GM10266 (cell line): ENCODE measurements around the gene HCN3.
"Not testable (repeated sequence)": the region's sequence is repeated elsewhere in the genome, so short reads cannot be mapped to it uniquely, and the experiment has no call there.

Experiments used
- DNase-seq: peaks from one replicate; pipeline ENCODE4 v3.0.0; 2012; ENCODE audit errors: extremely low spot score
- TF ChIP-seq, protein P1 (sequence below): IDR thresholded peaks from 2 replicates; pipeline ENCODE4 v1.5.1; 2012; ENCODE audit warnings: mild to moderate bottlenecking, low read depth; ENCODE audit not compliant: control insufficient read depth, insufficient read depth; ENCODE audit errors: missing control alignments

The HCN3 gene

GRCh38 chr1:155279268-155279667 lies 2.0 kb downstream of the HCN3 start:
- no peak for DNase-seq
- TF ChIP-seq, protein P1, sequence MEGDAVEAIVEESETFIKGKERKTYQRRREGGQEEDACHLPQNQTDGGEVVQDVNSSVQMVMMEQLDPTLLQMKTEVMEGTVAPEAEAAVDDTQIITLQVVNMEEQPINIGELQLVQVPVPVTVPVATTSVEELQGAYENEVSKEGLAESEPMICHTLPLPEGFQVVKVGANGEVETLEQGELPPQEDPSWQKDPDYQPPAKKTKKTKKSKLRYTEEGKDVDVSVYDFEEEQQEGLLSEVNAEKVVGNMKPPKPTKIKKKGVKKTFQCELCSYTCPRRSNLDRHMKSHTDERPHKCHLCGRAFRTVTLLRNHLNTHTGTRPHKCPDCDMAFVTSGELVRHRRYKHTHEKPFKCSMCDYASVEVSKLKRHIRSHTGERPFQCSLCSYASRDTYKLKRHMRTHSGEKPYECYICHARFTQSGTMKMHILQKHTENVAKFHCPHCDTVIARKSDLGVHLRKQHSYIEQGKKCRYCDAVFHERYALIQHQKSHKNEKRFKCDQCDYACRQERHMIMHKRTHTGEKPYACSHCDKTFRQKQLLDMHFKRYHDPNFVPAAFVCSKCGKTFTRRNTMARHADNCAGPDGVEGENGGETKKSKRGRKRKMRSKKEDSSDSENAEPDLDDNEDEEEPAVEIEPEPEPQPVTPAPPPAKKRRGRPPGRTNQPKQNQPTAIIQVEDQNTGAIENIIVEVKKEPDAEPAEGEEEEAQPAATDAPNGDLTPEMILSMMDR = no peak

GRCh38 chr1:155282488-155283091 lies 5.3 kb downstream of the HCN3 start:
- DNase-seq = no peak
- TF ChIP-seq, protein P1 = no peak

- TF ChIP-seq, protein P1 = no peak
- DNase-seq = no peak
These were observed 7.2 kb downstream of the HCN3 start for GRCh38 chr1:155284476-155284875.

DNA sequence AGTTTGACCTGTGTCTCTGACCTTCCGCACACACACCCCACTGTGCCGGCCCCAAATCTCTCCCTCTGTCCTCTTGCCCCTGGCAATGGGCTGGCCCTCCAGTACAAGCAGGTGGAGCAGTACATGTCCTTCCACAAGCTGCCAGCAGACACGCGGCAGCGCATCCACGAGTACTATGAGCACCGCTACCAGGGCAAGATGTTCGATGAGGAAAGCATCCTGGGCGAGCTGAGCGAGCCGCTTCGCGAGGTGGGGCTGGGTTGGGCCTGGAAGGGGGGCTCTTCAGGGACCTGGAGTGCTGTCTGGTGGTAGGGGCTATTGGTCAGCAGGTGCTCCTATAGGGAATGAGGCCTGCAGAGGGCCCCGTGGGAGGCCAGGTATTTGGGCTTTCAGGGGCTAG lies 7.8 kb downstream of the HCN3 start:
- no peak for DNase-seq
- TF ChIP-seq, protein P1 = no peak

DNA sequence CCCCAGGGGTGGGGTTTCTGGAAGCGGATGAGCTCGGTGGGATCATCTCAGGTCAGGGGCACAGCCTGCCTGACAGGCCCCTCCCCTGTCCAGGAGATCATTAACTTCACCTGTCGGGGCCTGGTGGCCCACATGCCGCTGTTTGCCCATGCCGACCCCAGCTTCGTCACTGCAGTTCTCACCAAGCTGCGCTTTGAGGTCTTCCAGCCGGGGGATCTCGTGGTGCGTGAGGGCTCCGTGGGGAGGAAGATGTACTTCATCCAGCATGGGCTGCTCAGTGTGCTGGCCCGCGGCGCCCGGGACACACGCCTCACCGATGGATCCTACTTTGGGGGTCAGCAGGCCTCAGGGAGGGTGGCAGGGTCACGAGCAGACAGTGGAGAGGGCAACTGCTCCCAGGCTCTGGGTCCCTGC lies 8.4 kb downstream of the HCN3 start:
- TF ChIP-seq, protein P1 = no peak
- DNase-seq = no peak

DNA sequence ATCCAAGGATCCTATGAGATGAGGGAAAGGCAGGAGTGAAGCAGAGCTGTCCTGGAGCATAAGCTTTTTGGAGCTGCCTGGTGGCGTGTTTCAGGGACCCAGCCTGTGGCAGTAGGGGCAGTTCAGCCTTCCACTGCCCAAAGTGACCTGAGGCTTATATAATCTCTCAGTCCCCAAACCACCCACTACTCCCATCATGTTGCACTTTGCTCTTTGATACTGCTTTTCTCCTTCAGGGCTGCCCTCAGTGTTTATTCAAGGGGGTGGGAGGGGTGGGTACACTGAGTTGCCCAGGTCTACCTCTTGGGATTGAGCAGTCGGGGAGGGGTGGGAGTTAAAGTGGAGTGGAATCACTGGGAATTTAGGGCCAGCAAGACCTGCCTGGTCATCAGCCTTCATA lies 9.3 kb downstream of the HCN3 start:
- DNase-seq = no peak

GRCh38 chr1:155287987-155288543 lies 10.8 kb downstream of the HCN3 start:
- no peak for DNase-seq
- TF ChIP-seq, protein P1 = no peak

More for the DNA sequence above, 9.3 kb downstream of the HCN3 start:
- TF ChIP-seq, protein P1 = no peak

DNA sequence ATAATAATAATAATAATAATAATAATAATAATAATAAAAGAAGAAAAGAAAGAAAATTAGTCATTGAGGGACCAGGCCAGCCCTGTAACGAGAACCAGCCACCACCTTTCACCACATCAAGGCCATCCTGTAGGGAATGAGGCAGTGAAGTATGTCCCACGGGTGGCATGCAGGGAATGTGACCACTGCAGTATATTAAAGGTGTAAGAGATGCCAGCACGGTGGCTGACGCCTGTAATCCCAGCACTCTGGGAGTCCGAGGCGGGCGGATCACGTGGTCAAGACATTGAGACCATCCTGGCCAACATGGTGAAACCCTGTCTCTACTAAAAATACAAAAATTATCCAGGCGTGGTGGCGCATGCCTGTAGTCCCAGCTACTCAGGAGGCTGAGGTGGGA lies 13.7 kb downstream of the HCN3 start:
- not testable (repeated sequence) for DNase-seq
